ENCODE results near the gene RAB3IL1. TPM values are rescaled to one million over a fixed set of nuclear protein-coding genes. Genes with fewer than 3 reads are reported as not detected.

RAB3IL1 gene
- polyA plus RNA-seq, 1 donor, result 18.7 TPM

Other genes with a start within 250 kb of the RAB3IL1 start
- 3.2 TPM for gene DAGLA, start 237.2 kb downstream of the RAB3IL1 start, polyA plus RNA-seq (ENCODE audit: insufficient read length)
- gene MYRF, start 164.9 kb downstream of the RAB3IL1 start, polyA plus RNA-seq (ENCODE audit: insufficient read length), result 23.1 TPM
- 161 TPM for gene TMEM258, start 125.0 kb downstream of the RAB3IL1 start, polyA plus RNA-seq (ENCODE audit: insufficient read length)
- gene FEN1, start 124.7 kb downstream of the RAB3IL1 start, polyA plus RNA-seq (ENCODE audit: insufficient read length), result 45.0 TPM
- gene FADS1, start 100.6 kb downstream of the RAB3IL1 start, polyA plus RNA-seq (ENCODE audit: insufficient read length), result 49.0 TPM
- 105 TPM for gene FADS2, start 89.3 kb downstream of the RAB3IL1 start, polyA plus RNA-seq (ENCODE audit: insufficient read length)
- gene FADS3, start 26.0 kb downstream of the RAB3IL1 start, polyA plus RNA-seq (ENCODE audit: insufficient read length), result 13.8 TPM
- 4.1 TPM for gene BEST1, start 32.8 kb upstream of the RAB3IL1 start, polyA plus RNA-seq (ENCODE audit: insufficient read length)
- gene FTH1, start 50.1 kb upstream of the RAB3IL1 start, polyA plus RNA-seq (ENCODE audit: insufficient read length), result 2,056 TPM
- gene INCENP, start 206.4 kb upstream of the RAB3IL1 start, polyA plus RNA-seq (ENCODE audit: insufficient read length), result 51.0 TPM

Measured in left kidney (tissue), 1 donor.